CD1c-positive myeloid dendritic cell (primary cell): ENCODE data around the gene SLC26A4.

Experiments used
- DNase-seq: peaks from one replicate; pipeline ENCODE4 v3.0.0-alpha.2; 2016; ENCODE audit errors: extremely low spot score

SLC26A4 gene

DNA sequence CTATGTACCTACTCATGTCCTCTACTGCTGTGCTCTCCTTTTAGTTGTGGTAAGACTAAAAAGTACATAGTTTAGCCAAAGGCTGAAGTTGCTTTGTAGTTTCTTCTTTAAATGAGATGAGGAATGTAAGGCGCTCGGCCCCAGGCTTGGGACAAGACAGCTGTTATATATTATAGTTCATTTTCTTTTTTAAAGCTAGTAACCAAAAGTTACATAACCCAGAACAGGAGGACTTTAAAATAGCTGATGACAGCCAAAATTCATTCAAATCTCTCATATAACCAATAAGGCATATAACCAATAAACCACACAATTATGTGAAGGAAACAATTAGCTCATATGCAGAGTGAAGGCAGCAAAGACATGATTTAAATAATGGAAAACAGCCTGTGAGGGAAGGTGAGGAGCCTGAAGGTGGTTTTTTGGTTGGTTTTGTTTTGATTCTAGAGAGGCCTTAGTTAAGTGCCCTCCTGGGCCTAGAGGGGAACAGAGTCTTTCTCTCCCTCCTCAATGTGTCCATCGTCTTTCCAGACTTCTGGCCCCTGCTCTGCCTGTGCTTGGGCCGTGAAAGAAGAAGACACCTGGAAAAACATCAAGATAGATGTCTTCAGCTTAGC, 35.8 kb downstream of the SLC26A4 start:
- no peak for DNase-seq

DNA sequence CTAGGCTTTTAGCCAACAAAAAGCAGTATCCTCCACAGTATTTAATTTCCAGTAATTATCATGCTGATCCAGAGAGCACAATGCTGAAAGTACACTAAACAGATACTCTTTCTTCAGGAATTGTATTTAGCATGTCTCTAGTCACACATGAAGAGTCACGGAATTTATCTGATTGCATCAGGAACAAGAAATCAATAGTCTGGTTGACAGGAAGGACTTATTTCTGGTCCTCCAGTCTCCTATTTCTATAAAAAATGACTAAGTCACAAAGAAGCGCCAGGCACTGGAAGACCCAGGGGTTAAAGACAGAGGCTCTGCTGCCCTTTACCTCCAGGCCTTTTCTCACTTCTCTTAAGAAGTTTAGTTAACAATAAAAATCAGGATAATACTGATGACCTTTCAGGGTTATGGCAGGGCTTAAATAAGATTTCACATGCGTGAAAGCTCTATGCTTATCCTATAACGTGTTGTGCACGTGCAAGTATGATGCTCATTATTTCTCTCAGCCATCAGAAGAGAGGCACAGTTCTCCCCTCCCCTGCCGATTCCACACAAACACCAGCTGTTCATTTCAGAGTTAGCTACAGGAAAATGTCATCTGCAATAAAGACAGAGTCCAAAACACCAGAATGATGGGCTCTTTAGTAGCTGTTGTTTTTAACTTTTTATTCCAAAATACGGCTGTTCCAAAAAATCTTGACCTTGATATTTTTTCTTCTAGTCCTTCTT, 36.9 kb downstream of the SLC26A4 start:
- DNase-seq: no peak

DNA sequence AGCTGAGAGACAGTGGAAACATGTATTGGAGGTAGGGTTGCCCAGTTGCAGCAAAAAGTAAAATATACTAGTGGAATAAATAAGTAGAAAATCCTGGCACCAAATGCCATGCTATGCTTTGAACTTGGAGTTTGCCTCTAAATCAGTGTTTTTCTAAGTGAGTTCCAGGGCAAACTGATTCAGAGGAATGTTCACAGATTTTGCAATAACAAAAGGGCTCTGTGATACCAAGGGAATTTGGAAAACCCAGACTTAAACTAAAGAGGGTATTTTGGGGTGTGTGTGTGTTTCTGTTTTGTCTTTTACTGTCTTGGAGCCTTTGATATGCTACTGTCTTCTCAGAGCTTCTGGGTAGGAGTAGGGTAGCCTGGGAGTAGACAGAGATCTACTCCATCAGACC, 39.9 kb downstream of the SLC26A4 start:
- DNase-seq: no peak

DNA sequence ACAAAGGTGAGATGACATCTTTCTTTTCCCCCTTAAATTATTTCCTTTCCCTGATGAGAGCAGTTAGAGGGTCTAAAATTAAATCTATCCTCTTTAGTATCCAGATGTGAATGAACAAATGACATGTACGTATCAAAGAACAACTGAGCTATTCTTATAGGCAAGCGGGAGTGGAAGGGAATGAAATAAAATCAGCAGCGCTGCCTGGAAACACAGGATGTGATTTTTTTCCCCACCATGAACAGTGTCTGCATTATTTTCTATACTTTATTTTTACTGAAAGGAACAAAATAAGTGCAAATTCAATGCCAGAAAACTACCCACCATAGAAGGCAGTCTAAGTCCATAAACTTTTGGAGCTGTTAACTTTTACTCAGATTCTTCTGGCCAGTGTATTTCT, 40.6 kb downstream of the SLC26A4 start:
- no peak for DNase-seq

DNA sequence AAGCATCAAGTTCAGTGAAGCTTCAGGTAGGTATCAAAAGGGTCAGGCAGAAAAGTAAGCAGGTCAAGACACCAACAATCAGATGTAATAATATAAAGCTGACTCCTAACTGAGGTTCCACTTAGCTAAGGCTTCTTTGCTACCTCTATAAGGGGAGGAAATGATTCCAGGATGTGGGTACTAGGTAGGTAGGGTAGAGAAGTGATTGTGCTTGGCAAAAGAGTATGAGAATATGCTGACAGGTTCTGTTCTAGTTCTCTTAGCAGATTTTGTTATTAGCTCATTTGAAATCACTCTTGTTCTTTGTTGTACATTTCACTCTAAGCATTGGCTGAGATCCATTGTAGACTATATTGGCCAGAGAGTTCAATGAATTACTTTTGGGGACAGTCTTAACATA, 42.6 kb downstream of the SLC26A4 start:
- DNase-seq: no peak

DNA sequence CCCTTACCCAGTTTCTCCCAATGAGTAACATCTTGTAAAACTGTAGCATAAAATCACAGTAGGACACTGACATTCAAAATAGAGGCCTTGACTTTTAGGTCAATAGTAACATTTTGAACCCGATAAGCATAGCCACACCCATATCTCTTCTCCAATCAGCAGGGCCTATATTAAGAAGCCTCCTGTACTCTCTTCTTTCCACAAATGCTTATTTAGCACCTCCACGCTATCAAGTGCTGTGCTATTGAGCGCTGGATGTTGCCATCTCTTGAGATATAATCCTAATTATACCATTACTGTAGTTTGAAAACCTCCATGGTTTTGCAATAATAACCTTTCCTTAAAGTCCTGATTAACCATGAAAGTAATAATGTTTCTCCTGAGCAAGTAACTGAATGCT, 43.2 kb downstream of the SLC26A4 start:
- DNase-seq: no peak

DNA sequence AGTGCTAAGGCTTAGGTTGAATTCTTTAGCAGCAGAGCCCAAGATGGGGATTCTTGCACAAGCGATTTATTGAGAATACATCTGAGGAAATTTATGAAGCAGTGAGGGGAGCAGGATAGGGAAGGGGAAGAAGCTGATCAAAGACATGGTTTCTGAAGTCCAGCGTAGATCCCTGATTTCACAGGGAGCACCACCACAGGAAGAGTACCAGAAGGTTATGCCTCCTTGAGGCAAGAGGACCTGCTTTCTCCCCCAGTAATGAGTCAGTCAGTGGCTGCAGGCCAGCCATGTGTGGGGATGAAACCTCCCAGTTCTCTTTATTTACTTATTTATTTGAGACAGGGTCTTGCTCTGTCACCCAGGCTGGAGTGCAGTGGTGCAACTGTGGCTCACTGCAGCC, 48.3 kb downstream of the SLC26A4 start:
- DNase-seq: no peak

DNA sequence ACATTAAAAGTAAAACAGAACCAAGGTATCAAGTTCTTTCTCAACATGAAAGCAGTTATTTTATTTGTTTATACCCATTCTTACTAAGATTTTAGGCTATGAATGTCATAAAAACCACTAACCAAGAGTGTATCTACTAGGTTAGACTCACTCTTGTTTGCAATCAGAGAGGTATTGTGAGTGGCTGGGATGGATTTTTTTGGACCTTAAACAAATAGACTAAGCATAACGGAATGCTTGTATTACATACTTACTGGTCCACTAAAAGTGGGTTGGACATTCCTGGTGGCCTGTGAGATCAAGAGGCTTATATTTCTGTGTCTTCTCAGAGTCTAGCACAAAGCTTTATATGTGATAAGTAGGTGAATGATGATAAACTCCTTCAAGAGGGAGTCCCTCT, 50.7 kb downstream of the SLC26A4 start:
- no peak for DNase-seq

DNA sequence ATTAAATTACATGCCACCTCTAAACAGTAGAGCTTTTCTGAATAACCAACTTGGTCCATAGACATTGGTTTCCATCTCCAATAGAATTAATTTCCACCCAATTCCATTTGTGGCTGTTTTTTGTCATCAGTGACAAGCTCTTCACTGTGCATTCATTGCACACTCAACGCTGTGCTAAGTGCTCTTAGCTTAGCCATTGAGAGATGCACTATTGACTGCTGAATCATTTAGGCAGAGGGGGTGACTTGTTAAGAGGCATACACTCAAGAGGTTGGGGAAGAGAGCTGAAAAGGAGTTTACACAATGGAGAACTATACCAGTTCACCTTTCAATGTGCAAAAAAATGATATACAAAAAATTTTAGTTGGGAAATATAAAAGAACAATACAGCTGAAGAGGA, 51.4 kb downstream of the SLC26A4 start:
- no peak for DNase-seq

DNA sequence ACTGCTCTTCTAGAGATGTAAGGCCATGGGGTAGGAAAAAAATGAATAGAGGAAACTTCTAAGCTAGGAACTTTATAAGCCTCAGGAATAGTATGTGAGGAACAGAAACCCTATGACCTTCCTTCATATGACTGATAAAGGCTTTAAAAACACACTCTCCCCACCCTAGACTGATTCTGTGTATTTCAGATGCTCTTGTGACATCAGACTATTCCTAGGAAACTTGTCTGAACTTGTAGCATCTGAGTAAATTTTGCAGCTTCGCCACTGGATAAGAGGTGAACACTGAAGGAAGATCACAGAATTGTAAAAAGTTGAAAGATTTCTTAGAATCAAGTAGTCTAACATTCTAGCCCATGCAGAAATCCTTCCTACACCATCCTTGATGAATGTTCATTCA, 52.3 kb downstream of the SLC26A4 start:
- DNase-seq: no peak

DNA sequence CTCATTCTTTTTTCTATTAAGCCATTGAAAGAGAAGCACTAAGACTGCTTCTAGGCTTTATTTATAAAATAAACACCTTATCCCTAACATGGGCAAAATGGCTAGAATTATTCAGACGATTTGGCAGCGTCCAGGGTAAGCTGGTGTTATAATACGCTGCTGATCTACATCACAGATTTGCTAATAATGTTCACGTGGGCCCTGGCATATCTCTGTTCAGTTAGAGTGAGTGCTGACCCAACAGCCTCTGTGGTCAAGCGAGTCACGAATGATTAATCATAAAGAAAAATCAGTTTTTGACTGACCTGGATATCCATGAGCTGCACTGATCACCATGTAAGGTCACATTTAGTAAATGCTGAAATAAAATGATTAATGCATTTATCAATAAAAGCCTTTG, 54.9 kb downstream of the SLC26A4 start:
- DNase-seq: no peak

DNA sequence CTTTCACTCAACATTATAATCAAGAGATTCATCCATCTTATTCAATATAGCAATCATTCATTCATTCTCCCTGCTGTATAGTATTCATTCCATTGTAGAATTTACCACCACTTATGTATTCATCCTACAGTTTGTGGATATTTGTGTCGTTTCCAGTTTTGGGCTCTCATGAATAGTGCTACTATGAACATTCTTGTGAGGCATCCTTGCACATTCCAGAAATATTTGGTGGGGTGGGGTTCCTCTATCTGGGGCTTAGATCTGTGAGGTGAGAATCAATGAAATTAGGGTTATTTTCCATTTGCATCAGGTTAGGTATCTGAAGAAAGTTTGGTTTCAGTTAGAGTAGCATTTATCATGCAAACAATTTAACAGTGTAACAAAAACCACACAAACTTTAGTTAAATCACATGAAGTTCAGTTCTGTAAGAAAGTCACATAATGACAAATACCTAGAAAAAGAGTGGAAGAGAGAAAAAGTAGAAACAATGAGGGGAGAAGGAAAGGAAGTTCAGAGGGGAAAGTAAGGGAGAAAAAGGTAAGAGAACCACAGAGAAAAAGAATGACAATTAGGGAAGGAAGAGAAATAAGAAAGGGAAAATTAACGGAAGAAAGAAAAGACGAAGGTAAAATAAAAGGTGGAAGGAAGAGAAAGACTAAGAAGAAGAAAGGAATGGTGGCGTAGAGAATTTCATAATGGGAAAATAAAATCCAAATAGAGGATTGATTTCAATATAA, 58.0 kb downstream of the SLC26A4 start:
- no peak for DNase-seq

DNA sequence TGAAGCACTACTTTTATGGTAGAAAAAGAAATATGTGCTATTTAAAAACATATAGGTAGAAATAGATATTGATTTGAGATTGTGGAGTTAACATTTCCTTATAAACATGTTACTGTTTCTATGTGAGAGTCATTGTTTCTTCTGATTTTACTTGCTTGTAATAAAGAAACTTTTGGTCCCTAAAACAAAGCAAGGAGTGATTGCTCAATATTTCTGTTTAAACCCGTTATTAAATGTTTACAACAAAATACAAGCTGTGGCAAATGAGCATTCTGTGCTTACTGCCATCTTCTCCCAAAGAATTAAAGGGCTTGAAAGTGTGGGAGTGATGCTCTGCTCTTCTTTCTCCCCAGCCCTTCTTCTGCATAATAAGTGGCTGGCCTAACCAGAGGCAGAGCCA, 60.7 kb downstream of the SLC26A4 start:
- DNase-seq: no peak

DNA sequence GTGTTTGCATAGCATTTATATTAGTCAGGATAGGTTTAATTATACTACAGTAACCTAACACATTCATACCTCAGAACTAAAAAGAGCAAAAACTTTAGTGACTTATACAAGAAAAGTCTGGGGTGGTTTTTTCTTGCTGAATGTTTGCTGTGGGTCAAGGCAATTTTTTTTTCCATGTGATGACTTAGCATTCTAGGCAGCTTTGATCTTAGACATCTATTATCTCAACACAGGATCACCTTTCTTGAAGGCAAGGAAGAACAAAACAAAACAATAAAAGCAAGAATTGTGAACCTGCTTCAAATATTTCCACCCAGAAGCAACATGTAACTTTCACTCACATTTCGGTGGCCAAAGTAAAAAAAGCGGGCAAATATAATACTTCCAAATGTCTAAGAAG, 62.6 kb downstream of the SLC26A4 start:
- no peak for DNase-seq

DNA sequence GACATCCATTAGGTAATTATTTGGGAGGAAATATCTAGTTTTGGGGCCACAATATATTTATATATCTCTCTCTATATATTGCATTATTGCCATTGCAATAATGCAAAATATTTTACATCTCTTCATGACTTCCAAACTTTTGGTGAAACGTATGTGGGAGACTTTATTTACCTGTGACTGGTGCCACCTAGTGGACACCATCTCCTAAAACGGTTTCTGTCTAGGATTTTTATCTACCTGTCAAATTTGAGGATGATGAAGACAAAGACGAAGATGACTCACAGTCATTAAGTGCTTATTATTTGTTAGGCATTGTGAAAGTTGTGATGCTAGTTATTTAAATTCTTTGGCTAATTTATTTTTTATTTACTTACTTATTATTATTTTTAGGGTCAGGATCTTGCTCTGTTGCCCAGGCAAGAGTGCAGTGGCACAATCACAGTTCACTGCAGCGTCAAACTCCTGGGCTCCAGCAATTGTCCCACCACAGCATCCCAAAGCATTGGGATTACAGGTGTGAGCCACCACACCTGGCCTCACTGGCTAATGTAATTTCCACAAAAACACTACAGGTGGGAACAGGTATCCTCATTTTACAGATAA, 64.6 kb downstream of the SLC26A4 start:
- peak; percentile 48 for DNase-seq

DNA sequence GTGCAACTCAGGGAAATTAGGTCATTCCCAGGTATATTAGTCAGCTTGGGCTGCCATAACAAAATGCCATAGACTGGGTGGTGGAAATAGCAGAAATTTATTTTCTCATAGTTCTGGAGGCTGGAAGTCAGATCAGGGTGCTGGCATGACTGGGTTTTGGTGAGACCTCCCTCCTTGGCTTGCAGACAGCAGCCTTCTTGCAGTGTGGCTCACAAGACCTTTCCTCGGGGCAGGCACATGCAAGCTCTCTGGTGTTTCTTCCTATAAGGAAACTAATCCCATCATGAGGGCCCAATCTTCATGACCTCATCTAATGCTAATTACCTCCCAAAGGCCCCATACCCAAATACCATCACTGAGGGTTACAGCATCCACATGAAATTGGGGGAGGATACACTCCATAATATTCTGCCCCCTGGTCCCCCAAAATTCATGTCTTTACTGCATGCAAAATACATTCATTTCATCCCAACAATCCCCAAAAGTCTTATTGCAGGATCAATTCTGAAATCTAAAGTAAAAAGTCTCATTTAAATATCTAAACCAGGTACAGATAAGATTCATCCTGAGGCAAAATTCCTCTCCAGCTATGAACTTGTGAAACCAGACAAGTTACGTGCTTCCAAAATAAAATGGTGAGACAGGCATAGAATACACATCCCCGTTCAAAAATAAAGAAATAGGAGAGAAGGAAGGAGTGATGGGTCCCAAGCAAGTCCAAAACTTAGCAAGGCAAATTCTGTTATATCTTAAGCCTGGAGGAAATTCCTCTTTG, 65.9 kb downstream of the SLC26A4 start:
- DNase-seq: no peak

DNA sequence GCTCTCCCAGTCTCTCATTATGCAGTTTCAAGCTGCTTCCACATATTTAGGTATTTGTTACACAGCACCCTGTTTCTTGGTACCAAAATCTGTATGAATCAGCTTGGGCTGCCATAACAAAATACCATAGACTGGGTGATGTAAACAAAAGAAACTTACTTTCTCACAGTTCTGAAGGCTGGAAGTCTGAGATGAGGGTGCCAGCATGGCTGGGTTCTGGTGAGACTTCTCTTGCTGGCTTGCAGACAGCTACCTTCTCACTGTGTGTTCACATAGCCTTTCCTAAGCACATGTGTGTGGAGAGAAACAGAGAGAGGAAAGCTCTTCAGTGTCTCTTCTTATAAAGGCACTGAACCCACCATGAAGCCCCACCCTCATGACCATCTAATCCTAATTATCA, 67.6 kb downstream of the SLC26A4 start:
- no peak for DNase-seq

DNA sequence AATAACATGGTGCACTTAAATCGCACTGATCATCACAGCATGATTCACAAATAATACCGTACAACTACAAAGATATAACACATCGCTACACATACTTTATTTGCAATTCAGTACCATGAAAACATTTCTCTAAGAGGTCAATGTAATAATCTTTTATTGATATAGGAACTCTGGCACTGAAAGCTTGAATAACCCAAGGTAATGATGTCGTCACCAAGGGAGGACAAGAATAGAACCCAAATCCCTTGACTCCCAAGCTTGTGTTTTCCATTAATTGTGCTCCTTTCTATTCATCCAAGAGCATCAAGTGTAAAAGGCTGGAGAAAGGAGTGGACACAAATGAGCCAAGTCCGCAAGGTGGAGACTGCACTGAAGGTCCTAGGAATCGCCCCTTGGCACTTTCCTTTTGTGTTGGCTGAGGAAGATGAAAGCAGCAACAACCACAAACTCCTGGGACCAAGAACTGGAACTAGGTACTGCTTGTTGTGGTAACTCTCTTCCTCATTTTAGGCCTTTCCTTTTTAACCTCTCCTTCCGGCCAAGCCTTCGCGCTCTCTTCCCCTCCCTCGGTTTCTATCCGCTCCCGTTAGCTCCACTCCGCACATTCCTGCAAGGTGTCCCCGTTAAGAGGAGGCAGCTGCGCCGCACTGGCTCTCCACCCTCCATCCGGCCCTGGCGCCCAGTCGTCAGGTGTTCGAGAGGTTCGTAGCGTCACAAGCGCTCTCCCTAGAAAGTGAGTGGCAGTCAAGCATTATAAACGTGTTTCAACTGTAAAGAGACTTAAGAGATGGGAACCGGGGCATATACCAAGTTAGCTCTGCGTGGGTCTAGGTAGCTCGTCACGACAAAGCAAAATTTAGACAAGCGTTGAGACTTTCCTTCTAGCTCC, 82.3 kb downstream of the SLC26A4 start:
- peak; percentile 77 for DNase-seq

DNA sequence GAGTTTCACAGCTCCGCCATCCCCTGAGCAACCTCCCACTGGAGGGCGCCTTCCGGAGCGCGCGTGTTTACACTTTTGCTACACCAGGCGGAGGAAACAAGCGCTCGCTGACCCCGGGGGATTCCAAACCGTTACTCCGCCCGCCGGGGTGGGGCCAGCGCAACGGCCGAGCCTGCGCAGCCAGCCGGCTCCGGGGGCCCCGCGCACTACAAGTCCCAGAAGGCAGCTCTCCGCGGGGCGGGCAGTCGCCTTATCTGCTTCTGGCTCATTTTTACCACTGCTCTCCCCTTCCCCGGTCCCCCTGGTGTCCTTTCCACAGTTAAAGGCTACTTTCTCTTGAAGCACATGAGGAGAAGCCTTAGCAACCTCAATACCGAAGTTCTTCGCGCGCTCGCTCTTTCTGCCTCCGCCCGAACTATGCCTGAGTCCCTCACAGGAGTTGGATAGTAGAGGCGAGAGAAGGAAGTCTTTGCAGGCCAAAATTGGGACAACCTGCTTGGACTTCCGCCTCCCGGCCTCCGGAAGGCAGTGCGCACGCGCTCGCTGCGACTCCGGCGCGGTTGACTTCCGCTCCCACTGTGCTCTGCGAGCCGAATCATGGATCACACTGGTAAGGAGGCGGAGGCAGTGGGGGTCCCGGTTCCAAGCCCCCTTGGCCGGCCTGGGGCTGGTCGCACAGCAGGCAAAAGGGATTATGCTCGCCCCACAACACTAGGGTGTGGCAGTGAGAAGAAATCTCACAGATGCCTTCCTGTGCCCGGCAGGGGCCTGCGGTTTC, 83.1 kb downstream of the SLC26A4 start, which contains the start of gene CBLL1:
TSS of gene CBLL1 (plus strand) at position 576 of the 778 bp plus-strand sequence. CDS start at position 598, 22 bp downstream.
- DNase-seq: peak; percentile 98

DNA sequence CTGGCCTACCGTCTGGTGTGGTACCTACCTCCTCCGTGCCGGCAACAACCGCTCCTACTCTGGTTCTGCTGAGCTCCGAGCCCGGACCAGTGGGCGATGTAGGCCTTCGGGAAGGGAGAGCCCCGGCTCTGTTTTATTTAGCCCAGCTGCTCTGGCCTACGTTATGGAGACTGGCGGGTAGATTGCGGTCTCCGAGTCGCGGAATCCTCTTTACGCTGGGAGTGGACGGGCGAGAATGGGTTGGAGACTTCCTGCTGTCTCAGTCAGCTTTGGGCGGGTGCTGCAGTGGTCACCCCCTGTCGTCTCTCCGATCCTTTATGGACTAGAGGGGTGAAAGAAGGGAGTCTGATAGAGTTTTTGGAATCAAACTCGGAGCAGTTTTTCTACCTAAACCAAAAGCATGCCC, 83.7 kb downstream of the SLC26A4 start:
- no peak for DNase-seq
